ENCODE measurements around the gene THEMIS2.

The THEMIS2 gene

GRCh38 chr1:27885114-27885528 lies 12.8 kb downstream of the THEMIS2 start:
- Histone ChIP-seq H3K36me3 (replicated peaks) (no peaks in the 10 kb centered on the region), H3K27ac (no peak overlapping the region), H3K27me3 (replicated peaks) (no peaks in the 10 kb centered on the region), H3K4me3 (ENCODE audit: low read depth, low read length) (no peak overlapping the region)
- no peak for DNase-seq
- in situ Hi-C loops (cut with HindIII; ENCODE audit: low pct_ligation_motif_present, low sequenced_read_pairs): no loop called here
- no peak for TF ChIP-seq CTCF (IDR thresholded peaks at IDR 0.05; ENCODE audit: low read depth, low read length, missing control alignments)

- Histone ChIP-seq H3K4me3 (ENCODE audit: low read depth, low read length) (no peak overlapping the region), H3K36me3 (replicated peaks) (peaks cover under 1% of the 10 kb centered on the region), H3K27ac (no peak overlapping the region), H3K27me3 (replicated peaks) (no peaks in the 10 kb centered on the region)
- in situ Hi-C loops (cut with HindIII; ENCODE audit: low pct_ligation_motif_present, low sequenced_read_pairs): no loop called here
- no peak for DNase-seq
- TF ChIP-seq CTCF (IDR thresholded peaks at IDR 0.05; ENCODE audit: low read depth, low read length, missing control alignments): no peak
These were observed 13.4 kb downstream of the THEMIS2 start for GRCh38 chr1:27885621-27886352.

- H3K27me3 ChIP-seq (replicated peaks): no peaks in the 10 kb centered on the region
- H3K36me3 ChIP-seq (replicated peaks): peaks cover 3% of the 10 kb centered on the region
These were observed 14.0 kb downstream of the THEMIS2 start for GRCh38 chr1:27886353-27886679.

GRCh38 chr1:27886744-27887143 lies 14.4 kb downstream of the THEMIS2 start:
- peaks cover 7% of the 10 kb centered on the region for H3K36me3 ChIP-seq (replicated peaks)
- DNase-seq: no peak
- no peak overlapping the region for H3K4me3 ChIP-seq (ENCODE audit: low read depth, low read length)
- in situ Hi-C loops (cut with HindIII; ENCODE audit: low pct_ligation_motif_present, low sequenced_read_pairs): no loop called here
- no peak for TF ChIP-seq CTCF (IDR thresholded peaks at IDR 0.05; ENCODE audit: low read depth, low read length, missing control alignments)
- no peak overlapping the region for H3K27ac ChIP-seq
- H3K27me3 ChIP-seq (replicated peaks): no peaks in the 10 kb centered on the region

More at GRCh38 chr1:27886353-27886679, 14.0 kb downstream of the THEMIS2 start:
- in situ Hi-C loops (cut with HindIII; ENCODE audit: low pct_ligation_motif_present, low sequenced_read_pairs): no loop called here
- DNase-seq: no peak
- TF ChIP-seq CTCF (IDR thresholded peaks at IDR 0.05; ENCODE audit: low read depth, low read length, missing control alignments): no peak
- no peak overlapping the region for H3K27ac ChIP-seq
- no peak overlapping the region for H3K4me3 ChIP-seq (ENCODE audit: low read depth, low read length)

GRCh38 chr1:27887215-27888021 lies 15.1 kb downstream of the THEMIS2 start:
- no peak overlapping the region for H3K4me3 ChIP-seq (ENCODE audit: low read depth, low read length)
- H3K36me3 ChIP-seq (replicated peaks): peaks cover 7% of the 10 kb centered on the region
- no peak for TF ChIP-seq CTCF (IDR thresholded peaks at IDR 0.05; ENCODE audit: low read depth, low read length, missing control alignments)

More at GRCh38 chr1:27887215-27888021, 15.1 kb downstream of the THEMIS2 start:
- no peak overlapping the region for H3K27ac ChIP-seq
- H3K27me3 ChIP-seq (replicated peaks): no peaks in the 10 kb centered on the region
- DNase-seq: no peak
- in situ Hi-C loops (cut with HindIII; ENCODE audit: low pct_ligation_motif_present, low sequenced_read_pairs): no loop called here

Measured in brain microvascular endothelial cell (primary cell).